GM18520 (cell line): ENCODE results near the gene AIF1L.
"Not testable (repeated sequence)": the region's sequence is repeated elsewhere in the genome, so short reads cannot be mapped to it uniquely, and the experiment has no call there.

Experiments
- ATAC-seq: cut with Tn5 transposase; IDR thresholded peaks from one replicate; pipeline ENCODE4 v1.9.1; 2021; ENCODE audit not compliant: unreplicated experiment

Gene AIF1L

GRCh38 chr9:131117762-131118145 lies 21.4 kb downstream of the AIF1L start:
- no peak for ATAC-seq

GRCh38 chr9:131119600-131119999 lies 23.3 kb downstream of the AIF1L start:
- no peak for ATAC-seq

- no peak for ATAC-seq
Measured at GRCh38 chr9:131120620-131121228, 24.4 kb downstream of the AIF1L start.

- no peak for ATAC-seq
Measured at GRCh38 chr9:131121346-131121745, 25.0 kb downstream of the AIF1L start.

GRCh38 chr9:131122158-131122557 lies 25.8 kb downstream of the AIF1L start:
- ATAC-seq, result no peak

GRCh38 chr9:131125038-131125287 lies 28.6 kb downstream of the AIF1L start:
- no peak for ATAC-seq

GRCh38 chr9:131125288-131126058 lies 29.1 kb downstream of the AIF1L start, which contains the start of gene NUP214:
TSS of gene NUP214 (plus strand) at chr9:131125586. CDS start at chr9:131125705, 119 bp downstream.
- ATAC-seq, result peak; percentile 90

- ATAC-seq, result no peak
Measured at GRCh38 chr9:131126059-131126426, 29.7 kb downstream of the AIF1L start.

GRCh38 chr9:131129183-131129582 lies 32.9 kb downstream of the AIF1L start:
- no peak for ATAC-seq

- ATAC-seq, result no peak
Measured at GRCh38 chr9:131138676-131139075, 42.3 kb downstream of the AIF1L start.

GRCh38 chr9:131140112-131140511 lies 43.8 kb downstream of the AIF1L start:
- ATAC-seq, result no peak

GRCh38 chr9:131140550-131140949 lies 44.2 kb downstream of the AIF1L start:
- ATAC-seq, result no peak

GRCh38 chr9:131142160-131142559 lies 45.8 kb downstream of the AIF1L start:
- ATAC-seq, result no peak

GRCh38 chr9:131144201-131144600 lies 47.9 kb downstream of the AIF1L start:
- no peak for ATAC-seq

- no peak for ATAC-seq
Measured at GRCh38 chr9:131145245-131145644, 48.9 kb downstream of the AIF1L start.

- no peak for ATAC-seq
Measured at GRCh38 chr9:131146186-131146585, 49.9 kb downstream of the AIF1L start.

- no peak for ATAC-seq
Measured at GRCh38 chr9:131148276-131148675, 51.9 kb downstream of the AIF1L start.

GRCh38 chr9:131148966-131149687 lies 52.8 kb downstream of the AIF1L start:
- ATAC-seq, result no peak

- no peak for ATAC-seq
Measured at GRCh38 chr9:131149688-131150053, 53.3 kb downstream of the AIF1L start.

GRCh38 chr9:131153595-131153994 lies 57.3 kb downstream of the AIF1L start:
- no peak for ATAC-seq

GRCh38 chr9:131158673-131159072 lies 62.3 kb downstream of the AIF1L start:
- not testable (repeated sequence) for ATAC-seq

- no peak for ATAC-seq
Measured at GRCh38 chr9:131160416-131161112, 64.2 kb downstream of the AIF1L start.
